Urinary bladder (tissue), 4 donors: Measurements from ENCODE around the gene ZFYVE28. TPM values are rescaled to one million over a fixed set of nuclear protein-coding genes. Genes with fewer than 3 reads are reported as not detected.

Experiments
- DNase-seq: peaks from one replicate; pipeline ENCODE4 v3.0.0-alpha.2; 2015; ENCODE audit errors: extremely low spot score
- H3K27ac ChIP-seq: one replicate; pipeline ENCODE4 v1.5.1; 2013; ENCODE audit warnings: low read depth, mild to moderate bottlenecking, moderate library complexity
- H3K36me3 ChIP-seq: one replicate; pipeline ENCODE4 v1.6.1; 2013; ENCODE audit warnings: mild to moderate bottlenecking, moderate library complexity; ENCODE audit not compliant: insufficient read depth
- H3K4me1 ChIP-seq: one replicate; pipeline ENCODE4 v1.6.1; 2013; ENCODE audit warnings: mild to moderate bottlenecking, moderate library complexity; ENCODE audit not compliant: insufficient read depth
- H3K4me3 ChIP-seq: one replicate; pipeline ENCODE4 v1.5.1; 2013; ENCODE audit warnings: low read depth, low read length
- WGBS: extraction: QIAGEN DNeasy Blood & Tissue Kit; methylation state at CpG from one replicate; pipeline ENCODE4 v1.1.7; 2013; 5-methylcytosine and 5-hydroxymethylcytosine counted together
- polyA plus RNA-seq: library from polyadenylated mRNA; stranded (reverse); fragments of 200-250 nt; gene quantifications from one replicate; pipeline ENCODE4 v1.2.3, GENCODE V29; 2013
- total RNA-seq: library from RNA; depleted of rRNA; stranded (reverse); fragments of >200 nt; gene quantifications from one replicate; pipeline ENCODE4 v1.2.3, GENCODE V29; 2014
- donor health status: healthy with polysubstance abuse.
- donor health status: healthy.

Gene ZFYVE28
- total and polyA plus RNA-seq, 2 donors = 6.3 to 8.4 TPM

- Histone ChIP-seq H3K4me3 (no peak overlapping the region), H3K27ac (no peak overlapping the region), H3K4me1 (no peaks in the 10 kb centered on the region), H3K36me3 (no peaks in the 10 kb centered on the region)
- WGBS = 86% methylated on average over 23 of the region's 23 CpGs
- DNase-seq = no peak
Measured at GRCh38 chr4:2427383-2428334, 9.2 kb upstream of the ZFYVE28 start.

DNA sequence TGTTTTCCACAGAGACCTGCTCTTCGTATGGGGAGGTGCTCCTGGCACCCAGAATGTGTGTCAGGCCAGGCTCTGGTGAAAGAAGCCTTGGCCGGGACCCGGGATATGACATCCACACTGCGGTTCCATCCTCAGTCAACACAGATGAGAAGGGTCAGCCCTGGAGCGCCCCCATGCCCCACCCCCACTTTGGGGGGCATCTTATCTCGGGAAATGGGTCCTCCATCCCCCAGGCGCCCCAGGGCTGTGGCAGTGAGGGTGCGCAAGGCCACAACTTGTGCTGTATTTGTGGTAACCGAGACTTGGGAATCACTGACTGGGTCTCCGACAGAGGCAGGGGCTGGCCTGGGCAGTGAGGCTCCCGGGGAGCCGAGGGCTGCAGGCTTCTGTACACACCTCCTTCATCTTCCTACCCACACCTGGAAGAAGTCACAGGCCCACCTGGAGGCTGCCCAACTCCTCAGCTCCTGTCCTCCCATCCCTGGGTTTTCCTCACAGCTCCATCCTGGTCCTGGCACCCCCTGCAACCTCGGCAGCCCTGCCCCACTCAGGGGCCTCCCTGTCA is 8.3 kb upstream of the ZFYVE28 start:
- no peaks in the 10 kb centered on the region for H3K4me1 ChIP-seq
- no peak overlapping the region for H3K4me3 ChIP-seq
- no peak for DNase-seq
- 82% methylated on average over 13 of the region's 13 CpGs for WGBS
- H3K36me3 ChIP-seq = no peaks in the 10 kb centered on the region
- no peak overlapping the region for H3K27ac ChIP-seq

DNA sequence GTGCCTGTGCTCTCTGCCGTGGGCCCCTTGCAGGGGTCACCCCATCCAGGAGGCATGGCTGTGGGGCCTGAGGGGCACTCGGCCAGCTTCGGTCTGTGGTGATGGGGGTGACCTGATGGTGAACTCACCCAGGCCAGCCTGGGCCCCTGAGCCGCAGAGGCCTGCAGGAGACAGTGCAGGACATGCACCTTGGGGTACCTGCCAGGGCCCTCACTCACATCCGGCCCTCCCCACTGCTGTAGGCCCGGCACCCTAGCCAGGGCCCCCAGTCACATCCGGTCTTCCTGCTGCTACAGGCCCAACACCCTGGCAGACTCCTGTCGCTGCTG is 7.6 kb upstream of the ZFYVE28 start:
- no peak for DNase-seq
- Histone ChIP-seq H3K27ac (no peak overlapping the region), H3K4me1 (no peaks in the 10 kb centered on the region), H3K36me3 (no peaks in the 10 kb centered on the region), H3K4me3 (no peak overlapping the region)
- WGBS = 69% methylated on average over 8 of the region's 8 CpGs

DNA sequence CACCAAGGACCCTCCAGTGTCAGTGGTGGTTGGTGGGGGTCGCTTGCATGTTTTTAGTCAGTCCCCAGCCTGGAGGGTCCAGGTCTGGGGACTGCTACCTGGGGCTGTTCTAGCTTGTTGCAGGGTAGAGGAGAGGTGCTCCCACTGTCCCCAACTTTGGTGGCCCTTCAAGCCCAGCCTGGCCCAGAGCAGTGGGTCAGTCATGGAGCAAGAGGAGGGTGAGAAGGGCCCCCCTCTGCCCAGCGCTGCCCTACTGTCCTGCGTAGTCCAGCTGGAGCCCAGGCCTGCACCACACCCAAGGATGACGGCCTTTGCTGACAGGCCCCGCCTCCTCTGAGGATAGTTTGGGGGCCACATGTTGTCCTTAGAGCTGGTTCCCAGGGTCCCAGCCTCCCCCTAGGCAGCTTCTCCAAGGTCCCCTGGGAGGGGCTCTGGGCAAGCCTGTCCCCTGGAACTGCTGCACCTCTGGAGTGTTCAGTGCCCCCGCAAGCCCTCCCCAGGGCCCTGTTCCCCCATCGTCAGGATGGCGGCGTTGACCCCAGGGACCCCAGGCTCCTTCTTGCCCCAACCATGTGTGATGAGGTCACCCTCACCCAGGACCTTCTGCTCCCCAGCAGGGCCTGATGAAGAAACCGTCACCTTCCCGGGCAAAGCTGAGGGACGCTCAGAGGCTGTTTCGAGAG is 7.1 kb upstream of the ZFYVE28 start:
- Histone ChIP-seq H3K4me3 (no peak overlapping the region), H3K36me3 (no peaks in the 10 kb centered on the region), H3K4me1 (no peaks in the 10 kb centered on the region), H3K27ac (no peak overlapping the region)
- 92% methylated on average over 13 of the region's 13 CpGs for WGBS
- DNase-seq = no peak

- Histone ChIP-seq H3K4me1 (no peaks in the 10 kb centered on the region), H3K4me3 (no peak overlapping the region), H3K36me3 (no peaks in the 10 kb centered on the region), H3K27ac (no peak overlapping the region)
- WGBS = 71% methylated on average over 10 of the region's 10 CpGs
- DNase-seq = no peak
Measured at GRCh38 chr4:2424581-2424980, 6.1 kb upstream of the ZFYVE28 start.

DNA sequence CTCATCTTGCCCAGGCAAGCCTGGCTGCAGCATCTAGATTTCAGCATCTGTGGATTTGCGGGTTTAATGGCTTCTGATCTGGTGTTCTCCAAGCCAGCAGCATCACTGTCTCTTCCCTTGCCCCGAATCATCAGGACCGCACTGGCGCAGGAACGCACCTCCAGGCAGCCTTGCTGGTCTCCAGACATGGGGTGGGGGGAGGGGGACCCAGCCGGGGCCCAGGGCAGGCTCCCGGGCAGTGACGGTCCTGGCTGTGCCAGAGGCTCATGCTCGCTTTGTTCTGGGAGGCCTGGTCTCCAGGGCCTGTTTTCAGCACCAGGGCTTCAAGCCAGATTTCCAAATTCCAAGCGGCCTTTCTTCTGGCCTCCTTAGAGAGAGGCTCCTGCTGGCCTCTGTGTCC is 5.2 kb upstream of the ZFYVE28 start:
- H3K4me1 ChIP-seq = no peaks in the 10 kb centered on the region
- H3K27ac ChIP-seq = no peak overlapping the region
- 69% methylated on average over 10 of the region's 10 CpGs for whole genome bisulfite sequencing
- no peak overlapping the region for H3K4me3 ChIP-seq
- H3K36me3 ChIP-seq = no peaks in the 10 kb centered on the region
- no peak for DNase-seq

GRCh38 chr4:2423066-2423465 is 4.6 kb upstream of the ZFYVE28 start:
- WGBS = 77% methylated on average over 4 of the region's 4 CpGs

DNA sequence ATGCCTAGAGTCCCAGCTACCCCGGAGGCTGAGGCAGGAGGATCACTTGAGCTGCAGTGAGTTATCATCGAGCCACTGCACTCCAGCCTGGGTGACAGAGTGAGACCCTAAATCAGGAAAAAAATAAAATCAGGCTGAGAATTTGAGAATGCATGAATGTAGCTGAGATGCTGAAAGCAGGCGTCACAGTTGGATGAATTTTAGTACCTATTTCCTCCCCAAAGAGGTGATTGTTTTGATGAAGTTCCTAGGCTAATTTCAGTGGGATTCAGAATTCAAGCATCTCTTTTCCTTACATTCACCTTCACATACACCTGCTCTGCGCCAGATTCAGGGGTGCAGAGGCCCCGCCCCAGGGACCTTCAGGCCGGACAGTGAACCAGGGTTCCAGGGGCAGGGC is 3.5 kb upstream of the ZFYVE28 start:
- no peak overlapping the region for H3K4me3 ChIP-seq
- no peaks in the 10 kb centered on the region for H3K36me3 ChIP-seq
- DNase-seq = no peak
- 83% methylated on average over 6 of the region's 6 CpGs for WGBS
- no peak overlapping the region for H3K27ac ChIP-seq
- no peaks in the 10 kb centered on the region for H3K4me1 ChIP-seq

More at GRCh38 chr4:2423066-2423465, 4.6 kb upstream of the ZFYVE28 start:
- Histone ChIP-seq H3K4me3 (no peak overlapping the region), H3K36me3 (no peaks in the 10 kb centered on the region), H3K4me1 (no peaks in the 10 kb centered on the region), H3K27ac (no peak overlapping the region)
- no peak for DNase-seq

DNA sequence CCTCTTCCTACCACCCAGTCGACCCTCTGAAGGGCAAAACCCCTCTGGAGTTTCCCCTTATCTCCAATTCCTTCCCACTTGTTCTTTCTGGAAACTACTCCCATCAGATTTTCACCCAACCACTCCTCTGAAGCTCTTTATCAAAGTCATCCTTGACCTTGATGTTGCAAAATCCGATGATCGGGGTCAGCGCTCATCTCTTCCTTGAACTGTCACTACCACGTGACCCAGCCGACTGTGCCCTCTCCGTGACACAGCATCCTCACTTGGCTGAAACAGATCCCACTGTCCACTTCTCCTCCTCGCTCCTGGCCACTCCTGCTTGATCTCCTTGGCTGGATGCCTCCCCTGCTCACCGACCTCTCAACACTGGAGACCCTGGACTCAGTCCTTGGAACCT is 1.4 kb upstream of the ZFYVE28 start:
- H3K4me3 ChIP-seq = no peak overlapping the region
- no peaks in the 10 kb centered on the region for H3K4me1 ChIP-seq
- H3K36me3 ChIP-seq = no peaks in the 10 kb centered on the region
- DNase-seq = no peak
- WGBS = 57% methylated on average over 9 of the region's 9 CpGs
- H3K27ac ChIP-seq = no peak overlapping the region

- peak; percentile 85 for DNase-seq
- WGBS = 1% methylated on average over 94 of the region's 94 CpGs
- Histone ChIP-seq H3K36me3 (no peaks in the 10 kb centered on the region), H3K4me3 (peak within 1 kb of the TSS; percentile 71), H3K27ac (no peak within 1 kb of the TSS), H3K4me1 (no peaks in the 10 kb centered on the region)
Measured at GRCh38 chr4:2418650-2419571, 466 bp upstream of the ZFYVE28 start, which contains the start of gene CFAP99. Gene CFAP99, plus strand, starts transcription at chr4:2418955.

DNA sequence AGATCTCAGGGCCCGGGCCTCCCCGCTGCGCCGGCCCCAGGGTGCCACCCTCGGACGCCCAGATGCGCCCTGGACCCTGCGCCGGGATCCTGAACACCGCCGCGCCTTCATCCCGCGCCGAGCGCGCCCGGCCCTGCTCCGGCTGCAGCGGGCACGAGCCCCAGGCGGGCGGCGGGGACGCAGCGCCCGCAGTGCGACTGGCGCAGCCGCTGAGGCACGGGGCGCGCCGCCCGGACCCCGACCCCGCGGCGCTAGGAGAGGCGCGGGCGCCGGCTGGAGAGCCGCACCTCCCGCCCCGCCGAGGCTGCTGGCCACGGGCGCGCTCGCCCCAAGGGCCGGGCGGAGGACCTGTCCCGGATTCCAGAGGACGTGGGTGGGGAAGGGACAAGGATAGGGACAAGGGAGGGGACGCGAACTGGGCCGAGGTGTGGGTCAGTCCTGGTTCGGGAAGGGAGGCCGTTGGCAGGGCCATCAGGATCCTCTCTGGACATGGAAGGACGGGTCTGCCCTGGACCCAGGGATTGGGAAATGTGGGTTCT is 1.1 kb downstream of the ZFYVE28 start:
- H3K27ac ChIP-seq = peak overlapping the region; percentile 16
- DNase-seq = no peak
- 1% methylated on average over 61 of the region's 61 CpGs for WGBS
- H3K36me3 ChIP-seq = no peaks in the 10 kb centered on the region
- no peaks in the 10 kb centered on the region for H3K4me1 ChIP-seq
- H3K4me3 ChIP-seq = peak overlapping the region; percentile 71

DNA sequence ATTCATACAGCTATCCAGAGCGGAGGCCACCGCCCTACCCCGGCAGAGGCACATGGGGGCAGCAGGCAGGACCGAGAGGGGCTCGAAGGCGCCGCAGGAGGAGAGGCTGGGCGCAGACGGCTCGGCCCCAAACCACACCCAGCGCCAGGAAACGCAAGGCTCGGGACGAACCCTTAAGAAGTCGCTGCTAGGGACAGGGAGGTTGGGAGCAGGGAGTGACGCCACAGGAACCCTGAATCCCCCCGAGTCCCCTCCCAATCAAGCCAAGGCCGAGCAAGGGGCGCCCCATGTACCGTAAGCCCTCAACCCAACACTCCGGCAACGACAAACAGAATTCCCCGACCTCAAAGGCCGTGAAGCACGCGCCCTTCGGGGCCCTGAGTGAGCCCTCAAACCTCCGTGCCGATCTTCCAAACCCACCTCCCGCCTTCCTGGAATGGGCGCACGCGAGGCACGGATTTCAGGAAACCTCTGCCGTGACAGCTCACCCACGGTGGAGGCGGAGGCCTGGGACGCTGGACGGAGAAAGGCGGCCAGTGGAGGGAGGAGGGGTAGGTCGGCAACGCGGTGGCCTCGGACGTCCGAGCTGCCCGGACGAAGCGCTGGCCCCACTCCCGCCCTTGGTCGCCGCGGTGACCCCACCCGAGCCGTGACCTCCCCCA is 1.8 kb downstream of the ZFYVE28 start:
- no peaks in the 10 kb centered on the region for H3K4me1 ChIP-seq

More for the DNA sequence above, 1.8 kb downstream of the ZFYVE28 start:
- Histone ChIP-seq H3K4me3 (peak overlapping the region; percentile 71), H3K36me3 (no peaks in the 10 kb centered on the region), H3K27ac (no peak overlapping the region)
- 4% methylated on average over 55 of the region's 55 CpGs for WGBS
- no peak for DNase-seq
